ENCODE measurements around the gene CPSF4L. TPM values are rescaled to one million over a fixed set of nuclear protein-coding genes. Genes with fewer than 3 reads are reported as not detected.
A peak's percentile ranks its signal among the peaks of the same experiment; 100 is the strongest.

The CPSF4L gene
- total and polyA plus RNA-seq, 2 of the 13 experiments (the other 11 are each of a cell fraction or from before 2014, with no cell fraction given), result 0.73 to 1.6 TPM

- TF ChIP-seq UBTF (CRISPR knock-in tag; IDR thresholded peaks at IDR 0.05), result peak; percentile 36; the same call in 1 of the 2 replicates
- TF ChIP-seq TFAP4 (IDR thresholded peaks at IDR 0.05; ENCODE audit: borderline replicate concordance, low read depth), result no peak
- TF ChIP-seq CC2D1A (CRISPR knock-in tag; IDR thresholded peaks at IDR 0.05), result 0 out of 2 replicates have a peak, but pooled peaks have one; percentile 42
- no peak for TF ChIP-seq RXRB (CRISPR knock-in tag; IDR thresholded peaks at IDR 0.05; ENCODE audit: borderline replicate concordance)
- no peak for TF ChIP-seq MEIS1 (CRISPR knock-in tag; IDR thresholded peaks at IDR 0.05; ENCODE audit: borderline replicate concordance)
- TF ChIP-seq TAF1 (CRISPR knock-in tag; IDR thresholded peaks at IDR 0.05), result no peak
- TF ChIP-seq POLR2A (IDR thresholded peaks at IDR 0.05; ENCODE audit: insufficient read depth in 1 of 2, low read depth in 2 of 2, low read length in 2 of 2), result no peak
- TF ChIP-seq SYNCRIP (IDR thresholded peaks at IDR 0.05; ENCODE audit: insufficient read depth, low read depth, low read length), result no peak
- no peak for TF ChIP-seq SIN3B (IDR thresholded peaks at IDR 0.05; ENCODE audit: low read length)
- TF ChIP-seq CENPT (CRISPR knock-in tag; IDR thresholded peaks at IDR 0.05; ENCODE audit: low read depth), result no peak
- 0 out of 2 replicates have a peak, but pooled peaks have one; percentile 59 for TF ChIP-seq PRDM4 (CRISPR knock-in tag; IDR thresholded peaks at IDR 0.05; ENCODE audit: borderline replicate concordance)
- TF ChIP-seq ZNF781 (CRISPR knock-in tag; IDR thresholded peaks at IDR 0.05; ENCODE audit: borderline replicate concordance, not compliant biosample characterization), result no peak
- TF ChIP-seq ZZZ3 (CRISPR knock-in tag; IDR thresholded peaks at IDR 0.05; ENCODE audit: borderline replicate concordance), result no peak
- no peak for TF ChIP-seq RAD21 (CRISPR knock-in tag; IDR thresholded peaks at IDR 0.05)
- TF ChIP-seq ONECUT2 (CRISPR knock-in tag; IDR thresholded peaks at IDR 0.05), result no peak
- no peak for TF ChIP-seq ERF (CRISPR knock-in tag; IDR thresholded peaks at IDR 0.05)
- TF ChIP-seq KAT7 (CRISPR knock-in tag; IDR thresholded peaks at IDR 0.05; ENCODE audit: borderline replicate concordance), result no peak
- no peak for TF ChIP-seq ZNF782 (CRISPR knock-in tag; IDR thresholded peaks at IDR 0.05; ENCODE audit: borderline replicate concordance)
- 0 out of 2 replicates have a peak, but pooled peaks have one; percentile 43 for TF ChIP-seq CBFB (CRISPR knock-in tag; IDR thresholded peaks at IDR 0.05)
- TF ChIP-seq JUN (CRISPR knock-in tag; IDR thresholded peaks at IDR 0.05), result no peak
These were observed 28.9 kb downstream of the CPSF4L start (continued) for GRCh38 chr17:73232587-73233373.

Measured in HepG2 (cell line).